Measurements from ENCODE around the gene ZDHHC11.
A peak's percentile ranks its signal among the peaks of the same experiment; 100 is the strongest.

Gene ZDHHC11, protein sequence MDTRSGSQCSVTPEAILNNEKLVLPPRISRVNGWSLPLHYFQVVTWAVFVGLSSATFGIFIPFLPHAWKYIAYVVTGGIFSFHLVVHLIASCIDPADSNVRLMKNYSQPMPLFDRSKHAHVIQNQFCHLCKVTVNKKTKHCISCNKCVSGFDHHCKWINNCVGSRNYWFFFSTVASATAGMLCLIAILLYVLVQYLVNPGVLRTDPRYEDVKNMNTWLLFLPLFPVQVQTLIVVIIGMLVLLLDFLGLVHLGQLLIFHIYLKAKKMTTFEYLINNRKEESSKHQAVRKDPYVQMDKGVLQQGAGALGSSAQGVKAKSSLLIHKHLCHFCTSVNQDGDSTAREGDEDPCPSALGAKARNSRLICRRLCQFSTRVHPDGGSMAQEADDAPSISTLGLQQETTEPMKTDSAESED

DNA sequence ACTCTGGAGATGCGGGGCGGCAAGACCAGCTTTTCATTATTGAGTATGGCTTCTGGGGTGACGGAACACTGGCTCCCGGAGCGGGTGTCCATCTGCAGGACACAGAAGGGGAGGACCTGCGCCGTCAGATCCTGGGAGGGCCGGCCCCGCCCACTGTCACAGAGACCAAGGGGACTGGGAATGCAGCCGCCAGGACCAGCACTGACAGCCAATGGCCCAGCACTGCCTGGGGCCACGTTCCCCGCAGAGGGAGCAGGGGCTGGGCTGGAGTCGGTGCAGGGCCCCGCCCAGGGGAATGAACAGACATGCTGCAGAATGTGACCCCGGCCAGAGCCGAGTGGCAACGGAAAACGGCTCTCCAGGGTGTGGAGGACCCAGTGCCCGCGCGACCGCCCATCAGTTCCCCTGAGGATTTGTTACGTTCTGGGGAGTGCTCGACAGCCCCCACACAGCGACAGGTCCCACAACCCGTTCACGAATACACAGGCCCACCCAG is at the start of gene ZDHHC11:
Gene ZDHHC11 (minus strand): TSS at position 476 of the 496 bp plus-strand sequence. CDS start 384 bp downstream, at position 92.
- H3K9me3 ChIP-seq (ENCODE audit: low read length): no peaks in the 10 kb centered on the region
- H3K27me3 ChIP-seq (ENCODE audit: insufficient read depth, low read length): no peaks in the 10 kb centered on the region
- no peak within 1 kb of the TSS for H3K4me3 ChIP-seq (ENCODE audit: low read length)
- H3K36me3 ChIP-seq (ENCODE audit: insufficient read depth, low read length): no peaks in the 10 kb centered on the region
- H3K4me1 ChIP-seq (ENCODE audit: insufficient read depth, low read length): peaks cover 23% of the 10 kb centered on the region
- no peak within 1 kb of the TSS for H2AFZ ChIP-seq (ENCODE audit: low read depth, low read length)

DNA sequence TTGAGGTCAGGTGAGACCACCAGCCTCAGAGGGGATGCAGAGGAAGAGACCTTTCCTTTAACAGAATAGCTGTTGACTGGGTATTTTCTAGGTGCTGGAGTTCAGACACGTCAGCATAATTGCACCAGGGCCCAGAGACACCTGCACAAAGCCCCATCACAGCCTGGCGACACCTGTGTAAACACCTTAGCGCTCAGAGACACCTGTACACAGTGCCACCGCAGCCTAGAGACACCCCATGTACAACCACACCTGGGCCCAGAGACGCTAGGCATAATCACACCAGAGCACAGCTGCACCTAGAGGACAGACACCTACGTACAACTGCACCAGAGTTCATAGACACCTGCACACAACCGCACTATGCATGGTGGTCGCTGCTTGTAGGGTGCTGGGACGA is 42.9 kb upstream of the ZDHHC11 start:
- Histone ChIP-seq H3K4me1 (ENCODE audit: insufficient read depth, low read length) (peaks cover 22% of the 10 kb centered on the region), H3K27me3 (ENCODE audit: insufficient read depth, low read length) (no peaks in the 10 kb centered on the region), H3K36me3 (ENCODE audit: insufficient read depth, low read length) (peaks cover 46% of the 10 kb centered on the region), H3K4me3 (ENCODE audit: low read length) (peak overlapping the region; percentile 98), H3K9me3 (ENCODE audit: low read length) (no peaks in the 10 kb centered on the region), H2AFZ (ENCODE audit: low read depth, low read length) (no peak overlapping the region)

DNA sequence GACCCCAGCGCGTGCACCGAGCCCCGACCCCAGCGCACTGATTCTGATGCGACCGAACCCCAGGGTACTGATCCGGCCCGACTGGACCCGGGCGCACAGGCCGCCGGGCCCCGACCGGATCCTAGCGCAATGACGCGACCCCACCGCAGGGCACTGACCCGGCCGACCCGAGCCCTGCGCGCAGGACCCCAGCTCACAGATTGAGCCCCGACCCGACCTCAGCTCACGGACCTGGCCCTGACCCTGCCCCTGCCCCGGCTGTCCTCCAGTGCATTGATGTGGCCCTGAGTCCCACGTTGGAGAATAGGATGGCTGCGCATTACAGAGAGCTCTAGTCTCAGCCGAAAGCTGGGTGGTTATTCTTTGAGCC is 42.3 kb upstream of the ZDHHC11 start:
- H3K4me1 ChIP-seq (ENCODE audit: insufficient read depth, low read length): peaks cover 22% of the 10 kb centered on the region
- no peak overlapping the region for H2AFZ ChIP-seq (ENCODE audit: low read depth, low read length)
- H3K27me3 ChIP-seq (ENCODE audit: insufficient read depth, low read length): no peaks in the 10 kb centered on the region
- no peaks in the 10 kb centered on the region for H3K9me3 ChIP-seq (ENCODE audit: low read length)
- H3K4me3 ChIP-seq (ENCODE audit: low read length): peak overlapping the region; percentile 98
- peaks cover 51% of the 10 kb centered on the region for H3K36me3 ChIP-seq (ENCODE audit: insufficient read depth, low read length)

GRCh38 chr5:892394-893136 is 41.8 kb upstream of the ZDHHC11 start, which contains the start of the genes BRD9 and TRIP13:
TSS of gene BRD9 (minus strand) at chr5:892801. CDS start at chr5:892657, 144 bp downstream.
TSS of gene TRIP13 (plus strand) at chr5:892884. CDS start at chr5:892999, 115 bp downstream.
- peaks cover 22% of the 10 kb centered on the region for H3K4me1 ChIP-seq (ENCODE audit: insufficient read depth, low read length)
- no peaks in the 10 kb centered on the region for H3K27me3 ChIP-seq (ENCODE audit: insufficient read depth, low read length)
- peak within 1 kb of the TSS; percentile 91 for H2AFZ ChIP-seq (ENCODE audit: low read depth, low read length)
- H3K4me3 ChIP-seq (ENCODE audit: low read length): peak within 1 kb of the TSS; percentile 98
- peaks cover 56% of the 10 kb centered on the region for H3K36me3 ChIP-seq (ENCODE audit: insufficient read depth, low read length)
- H3K9me3 ChIP-seq (ENCODE audit: low read length): no peaks in the 10 kb centered on the region

GRCh38 chr5:891837-892393 is 41.1 kb upstream of the ZDHHC11 start:
- Histone ChIP-seq H3K36me3 (ENCODE audit: insufficient read depth, low read length) (peaks cover 63% of the 10 kb centered on the region), H3K9me3 (ENCODE audit: low read length) (no peaks in the 10 kb centered on the region), H3K27me3 (ENCODE audit: insufficient read depth, low read length) (no peaks in the 10 kb centered on the region), H3K4me1 (ENCODE audit: insufficient read depth, low read length) (peaks cover 22% of the 10 kb centered on the region), H2AFZ (ENCODE audit: low read depth, low read length) (peak overlapping the region; percentile 91), H3K4me3 (ENCODE audit: low read length) (peak overlapping the region; percentile 98)

- Histone ChIP-seq H3K27me3 (ENCODE audit: insufficient read depth, low read length) (no peaks in the 10 kb centered on the region), H3K9me3 (ENCODE audit: low read length) (no peaks in the 10 kb centered on the region), H3K36me3 (ENCODE audit: insufficient read depth, low read length) (peaks cover 64% of the 10 kb centered on the region)
These were observed 40.5 kb upstream of the ZDHHC11 start for GRCh38 chr5:891117-891836.

GRCh38 chr5:889075-889710 is 38.4 kb upstream of the ZDHHC11 start:
- H3K4me1 ChIP-seq (ENCODE audit: insufficient read depth, low read length): peaks cover 22% of the 10 kb centered on the region
- no peaks in the 10 kb centered on the region for H3K9me3 ChIP-seq (ENCODE audit: low read length)
- no peak overlapping the region for H2AFZ ChIP-seq (ENCODE audit: low read depth, low read length)
- no peaks in the 10 kb centered on the region for H3K27me3 ChIP-seq (ENCODE audit: insufficient read depth, low read length)
- H3K36me3 ChIP-seq (ENCODE audit: insufficient read depth, low read length): peaks cover 71% of the 10 kb centered on the region
- H3K4me3 ChIP-seq (ENCODE audit: low read length): no peak overlapping the region

More at GRCh38 chr5:891117-891836, 40.5 kb upstream of the ZDHHC11 start:
- H3K4me3 ChIP-seq (ENCODE audit: low read length): peak overlapping the region; percentile 98
- H2AFZ ChIP-seq (ENCODE audit: low read depth, low read length): no peak overlapping the region
- peaks cover 22% of the 10 kb centered on the region for H3K4me1 ChIP-seq (ENCODE audit: insufficient read depth, low read length)

DNA sequence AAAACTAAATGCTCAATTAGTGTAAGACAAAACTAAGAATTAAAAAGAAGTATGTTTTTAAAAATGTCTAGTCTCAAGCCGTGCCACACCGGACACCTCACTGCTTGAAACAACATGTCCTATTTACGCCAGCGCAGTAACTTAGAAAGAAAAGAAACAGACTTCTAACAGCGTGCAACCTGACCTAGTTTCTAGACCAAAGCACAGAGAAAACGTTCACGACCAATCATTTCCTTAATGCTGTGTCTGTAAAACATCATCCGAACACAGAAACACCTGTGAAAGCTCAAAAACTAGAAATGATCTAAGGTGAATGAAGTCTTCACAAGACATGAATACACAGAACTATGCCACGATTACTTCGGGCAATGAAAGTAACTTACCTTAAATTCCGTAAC is 37.9 kb upstream of the ZDHHC11 start:
- no peaks in the 10 kb centered on the region for H3K27me3 ChIP-seq (ENCODE audit: insufficient read depth, low read length)
- no peak overlapping the region for H3K4me3 ChIP-seq (ENCODE audit: low read length)
- H3K36me3 ChIP-seq (ENCODE audit: insufficient read depth, low read length): peaks cover 76% of the 10 kb centered on the region
- peaks cover 18% of the 10 kb centered on the region for H3K4me1 ChIP-seq (ENCODE audit: insufficient read depth, low read length)
- H2AFZ ChIP-seq (ENCODE audit: low read depth, low read length): no peak overlapping the region
- peaks cover 2% of the 10 kb centered on the region for H3K9me3 ChIP-seq (ENCODE audit: low read length)

GRCh38 chr5:887947-888637 is 37.3 kb upstream of the ZDHHC11 start:
- Histone ChIP-seq H3K27me3 (ENCODE audit: insufficient read depth, low read length) (no peaks in the 10 kb centered on the region), H3K9me3 (ENCODE audit: low read length) (peaks cover 5% of the 10 kb centered on the region), H2AFZ (ENCODE audit: low read depth, low read length) (no peak overlapping the region), H3K4me3 (ENCODE audit: low read length) (no peak overlapping the region), H3K36me3 (ENCODE audit: insufficient read depth, low read length) (peaks cover 82% of the 10 kb centered on the region), H3K4me1 (ENCODE audit: insufficient read depth, low read length) (peaks cover 13% of the 10 kb centered on the region)

GRCh38 chr5:886716-887325 is 36.0 kb upstream of the ZDHHC11 start:
- H2AFZ ChIP-seq (ENCODE audit: low read depth, low read length): no peak overlapping the region

GRCh38 chr5:886036-886435 is 35.2 kb upstream of the ZDHHC11 start:
- H3K4me3 ChIP-seq (ENCODE audit: low read length): no peak overlapping the region
- peaks cover 3% of the 10 kb centered on the region for H3K4me1 ChIP-seq (ENCODE audit: insufficient read depth, low read length)
- H3K9me3 ChIP-seq (ENCODE audit: low read length): peaks cover 5% of the 10 kb centered on the region
- no peak overlapping the region for H2AFZ ChIP-seq (ENCODE audit: low read depth, low read length)
- peaks cover 97% of the 10 kb centered on the region for H3K36me3 ChIP-seq (ENCODE audit: insufficient read depth, low read length)
- no peaks in the 10 kb centered on the region for H3K27me3 ChIP-seq (ENCODE audit: insufficient read depth, low read length)

More at GRCh38 chr5:886716-887325, 36.0 kb upstream of the ZDHHC11 start:
- Histone ChIP-seq H3K9me3 (ENCODE audit: low read length) (peaks cover 5% of the 10 kb centered on the region), H3K4me1 (ENCODE audit: insufficient read depth, low read length) (peaks cover 11% of the 10 kb centered on the region), H3K4me3 (ENCODE audit: low read length) (no peak overlapping the region), H3K27me3 (ENCODE audit: insufficient read depth, low read length) (no peaks in the 10 kb centered on the region), H3K36me3 (ENCODE audit: insufficient read depth, low read length) (peaks cover 93% of the 10 kb centered on the region)
